Activated B cell treated with CpG ODN at 0.5 μM for 24 hours (primary cell): ENCODE measurements around the gene PCID2. TPM values are rescaled to one million over a fixed set of nuclear protein-coding genes. Genes with fewer than 3 reads are reported as not detected.

ENCODE experiments used
- ATAC-seq: fragments of 200-7000 bp; cut with Tn5 transposase; one replicate; pipeline ENCODE4 v1.10.0; 2021; ENCODE audit warnings: low read depth, mild to moderate bottlenecking, moderate library complexity
- CTCF ChIA-PET: fragments of 350-600 bp; sonication (Branson Sonifier 250); formaldehyde crosslinking; loops from one replicate; lab custom pipeline; 2021; ENCODE audit warnings: antibody characterized with exemption; lab: Charles Lee
- POLR2A ChIA-PET: fragments of 350-600 bp; sonication (Branson Sonifier 250); formaldehyde crosslinking; loops from one replicate; lab custom pipeline; 2021; ENCODE audit warnings: antibody characterized with exemption; lab: Charles Lee
- DNase-seq: peaks from one replicate; pipeline ENCODE4 v3.0.0; 2022
- H3K27ac Mint-ChIP-seq: one replicate; pipeline ENCODE4 v1.8.0; 2020; ENCODE audit warnings: mixed read lengths
- H3K27me3 Mint-ChIP-seq: one replicate; pipeline ENCODE4 v1.8.0; 2021; ENCODE audit warnings: mixed read lengths
- H3K36me3 Mint-ChIP-seq: one replicate; pipeline ENCODE4 v1.8.0; 2021; ENCODE audit warnings: low read depth, mixed read lengths
- H3K4me1 Mint-ChIP-seq: one replicate; pipeline ENCODE4 v1.8.0; 2021; ENCODE audit warnings: mixed read lengths
- H3K4me3 Mint-ChIP-seq: one replicate; pipeline ENCODE4 v1.8.0; 2020; ENCODE audit warnings: mild to moderate bottlenecking, mixed read lengths
- H3K9me3 Mint-ChIP-seq: one replicate; pipeline ENCODE4 v1.8.0; 2020; ENCODE audit warnings: mixed read lengths
- intact Hi-C: fragments of 100-400 bp; cut with micrococcal nuclease; formaldehyde crosslinking; loops from one replicate; pipeline ENCODE4 v1.15.1; 2024
- total RNA-seq: library from RNA; stranded (reverse); gene quantifications from 2 replicates; pipeline ENCODE4 v1.2.3, GENCODE V29; 2022
- TF ChIP-seq, protein P1 (sequence below): fragments of 200-600 bp; IDR thresholded peaks from one replicate; pipeline ENCODE4 v1.8.0; 2022; ENCODE audit warnings: antibody characterized with exemption, mild to moderate bottlenecking

The PCID2 gene
- total RNA-seq, 1 donor from 2014 or later: 43.1 TPM

GRCh38 chr13:113231306-113232207 is 23.1 kb upstream of the PCID2 start:
- TF ChIP-seq, protein P1, sequence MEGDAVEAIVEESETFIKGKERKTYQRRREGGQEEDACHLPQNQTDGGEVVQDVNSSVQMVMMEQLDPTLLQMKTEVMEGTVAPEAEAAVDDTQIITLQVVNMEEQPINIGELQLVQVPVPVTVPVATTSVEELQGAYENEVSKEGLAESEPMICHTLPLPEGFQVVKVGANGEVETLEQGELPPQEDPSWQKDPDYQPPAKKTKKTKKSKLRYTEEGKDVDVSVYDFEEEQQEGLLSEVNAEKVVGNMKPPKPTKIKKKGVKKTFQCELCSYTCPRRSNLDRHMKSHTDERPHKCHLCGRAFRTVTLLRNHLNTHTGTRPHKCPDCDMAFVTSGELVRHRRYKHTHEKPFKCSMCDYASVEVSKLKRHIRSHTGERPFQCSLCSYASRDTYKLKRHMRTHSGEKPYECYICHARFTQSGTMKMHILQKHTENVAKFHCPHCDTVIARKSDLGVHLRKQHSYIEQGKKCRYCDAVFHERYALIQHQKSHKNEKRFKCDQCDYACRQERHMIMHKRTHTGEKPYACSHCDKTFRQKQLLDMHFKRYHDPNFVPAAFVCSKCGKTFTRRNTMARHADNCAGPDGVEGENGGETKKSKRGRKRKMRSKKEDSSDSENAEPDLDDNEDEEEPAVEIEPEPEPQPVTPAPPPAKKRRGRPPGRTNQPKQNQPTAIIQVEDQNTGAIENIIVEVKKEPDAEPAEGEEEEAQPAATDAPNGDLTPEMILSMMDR: no peak
- Mint-ChIP-seq H3K4me3 (no peak overlapping the region), H3K27me3 (no peaks in the 10 kb centered on the region), H3K36me3 (peaks cover 85% of the 10 kb centered on the region), H3K4me1 (no peaks in the 10 kb centered on the region), H3K27ac (no peak overlapping the region), H3K9me3 (no peaks in the 10 kb centered on the region)
- ATAC-seq: no peak
- POLR2A ChIA-PET: no interaction called here
- CTCF ChIA-PET: no interaction called here
- intact Hi-C loops: no loop called here
- no peak for DNase-seq

- H3K4me1 Mint-ChIP-seq: no peaks in the 10 kb centered on the region
- H3K27ac Mint-ChIP-seq: no peak overlapping the region
- no peaks in the 10 kb centered on the region for H3K9me3 Mint-ChIP-seq
- ChIA-PET CTCF (no interaction called here), POLR2A (no interaction called here)
- H3K36me3 Mint-ChIP-seq: peaks cover 86% of the 10 kb centered on the region
- no peak overlapping the region for H3K4me3 Mint-ChIP-seq
- H3K27me3 Mint-ChIP-seq: no peaks in the 10 kb centered on the region
- DNase-seq (no peak), ATAC-seq (no peak)
- TF ChIP-seq, protein P1: no peak
- intact Hi-C loops: no loop called here
Observed at GRCh38 chr13:113229791-113230190, 21.3 kb upstream of the PCID2 start.

- Mint-ChIP-seq H3K36me3 (peaks cover 86% of the 10 kb centered on the region), H3K27me3 (no peaks in the 10 kb centered on the region), H3K9me3 (no peaks in the 10 kb centered on the region), H3K27ac (no peak overlapping the region), H3K4me1 (no peaks in the 10 kb centered on the region), H3K4me3 (no peak overlapping the region)
- DNase-seq (no peak), ATAC-seq (no peak)
- intact Hi-C loops: no loop called here
- ChIA-PET CTCF (no interaction called here), POLR2A (no interaction called here)
- TF ChIP-seq, protein P1: no peak
Observed at GRCh38 chr13:113229161-113229560, 20.7 kb upstream of the PCID2 start.

GRCh38 chr13:113226873-113227450 is 18.5 kb upstream of the PCID2 start:
- no peak overlapping the region for H3K27ac Mint-ChIP-seq
- DNase-seq: no peak
- H3K4me1 Mint-ChIP-seq: no peaks in the 10 kb centered on the region
- no peak overlapping the region for H3K4me3 Mint-ChIP-seq
- H3K27me3 Mint-ChIP-seq: no peaks in the 10 kb centered on the region
- CTCF ChIA-PET: no interaction called here
- no peak for ATAC-seq
- POLR2A ChIA-PET: interaction anchor here (1.3 kb wide), 1 partner anchor 17 kb away, joined by 5 read pairs; no protein-coding TSS in a partner anchor
- TF ChIP-seq, protein P1: no peak
- no peaks in the 10 kb centered on the region for H3K9me3 Mint-ChIP-seq
- intact Hi-C loops: no loop called here
- H3K36me3 Mint-ChIP-seq: peaks cover 87% of the 10 kb centered on the region

GRCh38 chr13:113225515-113225914 is 17.0 kb upstream of the PCID2 start:
- intact Hi-C loops: no loop called here
- CTCF ChIA-PET: no interaction called here
- H3K36me3 Mint-ChIP-seq: peaks cover 89% of the 10 kb centered on the region

More at GRCh38 chr13:113225515-113225914, 17.0 kb upstream of the PCID2 start:
- Mint-ChIP-seq H3K4me3 (no peak overlapping the region), H3K27ac (no peak overlapping the region), H3K9me3 (no peaks in the 10 kb centered on the region), H3K27me3 (no peaks in the 10 kb centered on the region), H3K4me1 (no peaks in the 10 kb centered on the region)
- TF ChIP-seq, protein P1: no peak
- POLR2A ChIA-PET: no interaction called here
- DNase-seq (no peak), ATAC-seq (no peak)
